Right lobe of liver (tissue), 4 donors: Measurements from ENCODE around the gene CNTN5.

Experiments used
- CTCF ChIP-seq, 4 donors: fragments of 200-600 bp in 3 of 4; fragments of 450-650 bp in 1 of 4; IDR thresholded peaks; one replicate each; pipeline versions ENCODE4 v1.5.1 to v1.8.0; 2016 to 2022; ENCODE audit warnings: antibody characterized with exemption in 4 of 4, mild to moderate bottlenecking in 2 of 4
- POLR2A ChIP-seq: fragments of 450-650 bp; IDR thresholded peaks from one replicate; pipeline ENCODE4 v1.6.1; 2017; ENCODE audit warnings: antibody characterized with exemption, mild to moderate bottlenecking
- donor health status: DM: no; HTN: no; CAD: no.
- donor health status: DM: no; HTN: no; CAD: no.
- donor health status: DM: no; HTN: yes; CAD: no.

GRCh38 chr11:100308202-100308601, 1287.5 kb downstream of the CNTN5 start:
- no peak for TF ChIP-seq CTCF (IDR thresholded peaks at IDR 0.05)
- TF ChIP-seq POLR2A: no peak
